GM18861 (cell line): ENCODE data around the gene DNTTIP2.
"Not testable (repeated sequence)": the region's sequence is repeated elsewhere in the genome, so short reads cannot be mapped to it uniquely, and the experiment has no call there.

Experiments used
- ATAC-seq: cut with Tn5 transposase; IDR thresholded peaks from one replicate; pipeline ENCODE4 v1.9.1; 2021; ENCODE audit not compliant: unreplicated experiment

Gene DNTTIP2

GRCh38 chr1:93878889-93879586 lies at the start of gene DNTTIP2:
TSS of gene DNTTIP2 (minus strand) at chr1:93879206. CDS start at chr1:93879148, 58 bp downstream.
- ATAC-seq = peak; percentile 92

- no peak for ATAC-seq
Measured at GRCh38 chr1:93925206-93925605, 46.2 kb upstream of the DNTTIP2 start.

- ATAC-seq = no peak
Measured at GRCh38 chr1:93919780-93920179, 40.8 kb upstream of the DNTTIP2 start.

- ATAC-seq = no peak
Measured at GRCh38 chr1:93917302-93917701, 38.3 kb upstream of the DNTTIP2 start.

GRCh38 chr1:93910880-93911279 lies 31.9 kb upstream of the DNTTIP2 start:
- ATAC-seq = not testable (repeated sequence)

- no peak for ATAC-seq
Measured at GRCh38 chr1:93910305-93910704, 31.3 kb upstream of the DNTTIP2 start.

GRCh38 chr1:93909146-93910050 lies 30.4 kb upstream of the DNTTIP2 start, which contains the start of gene GCLM:
TSS of gene GCLM (minus strand) at chr1:93909430. CDS start at chr1:93909163, 267 bp downstream.
- ATAC-seq = peak; percentile 87

- ATAC-seq = peak; percentile 31
Measured at GRCh38 chr1:93908394-93909145, 29.6 kb upstream of the DNTTIP2 start.

- no peak for ATAC-seq
Measured at GRCh38 chr1:93907718-93908117, 28.7 kb upstream of the DNTTIP2 start.

GRCh38 chr1:93906480-93906879 lies 27.5 kb upstream of the DNTTIP2 start:
- no peak for ATAC-seq

- no peak for ATAC-seq
Measured at GRCh38 chr1:93905734-93906133, 26.7 kb upstream of the DNTTIP2 start.

GRCh38 chr1:93905051-93905450 lies 26.0 kb upstream of the DNTTIP2 start:
- ATAC-seq = no peak

GRCh38 chr1:93904228-93904627 lies 25.2 kb upstream of the DNTTIP2 start:
- ATAC-seq = peak; percentile 35

GRCh38 chr1:93900723-93901504 lies 21.9 kb upstream of the DNTTIP2 start:
- ATAC-seq = no peak

- ATAC-seq = no peak
Measured at GRCh38 chr1:93899543-93900207, 20.7 kb upstream of the DNTTIP2 start.

GRCh38 chr1:93888900-93889299 lies 9.9 kb upstream of the DNTTIP2 start:
- no peak for ATAC-seq

- no peak for ATAC-seq
Measured at GRCh38 chr1:93882269-93882668, 3.3 kb upstream of the DNTTIP2 start.

- ATAC-seq = no peak
Measured at GRCh38 chr1:93880731-93881130, 1.7 kb upstream of the DNTTIP2 start.

- peak; percentile 38 for ATAC-seq
Measured at GRCh38 chr1:93878501-93878888, 511 bp downstream of the DNTTIP2 start.

GRCh38 chr1:93877529-93877928 lies 1.5 kb downstream of the DNTTIP2 start:
- no peak for ATAC-seq
